Thymus (tissue), 11 donors: Measurements from ENCODE around the gene UBTD2. TPM values are rescaled to one million over a fixed set of nuclear protein-coding genes. Genes with fewer than 3 reads are reported as not detected.

Experiments
- DNase-seq, 9 donors: peaks; one replicate each; pipeline ENCODE4 v3.0.0-alpha.2; 2013; ENCODE audit warnings: low spot score in 9 of 9, low read depth in 6 of 9, missing footprints in 1 of 9
- H3K27ac ChIP-seq, 2 donors: one replicate each; pipeline ENCODE4 v1.5.1; 2013; ENCODE audit warnings: control low read depth in 1 of 2, low read depth in 1 of 2, low read length in 1 of 2, mild to moderate bottlenecking in 1 of 2, moderate library complexity in 1 of 2
- H3K27me3 ChIP-seq, 2 donors: one replicate each; pipeline ENCODE4 v1.5.1; 2013; ENCODE audit warnings: low read length in 1 of 2; ENCODE audit not compliant: control insufficient read depth in 2 of 2, insufficient read depth in 1 of 2
- H3K36me3 ChIP-seq, 2 donors: one replicate each; pipeline ENCODE4 v1.5.1; 2013; ENCODE audit warnings: low read length in 1 of 2, mild to moderate bottlenecking in 1 of 2, moderate library complexity in 1 of 2; ENCODE audit not compliant: control insufficient read depth in 2 of 2, insufficient read depth in 2 of 2
- H3K4me1 ChIP-seq, 2 donors: one replicate each; pipeline ENCODE4 v1.5.1; 2013; ENCODE audit warnings: low read length in 2 of 2; ENCODE audit not compliant: control insufficient read depth in 2 of 2, insufficient read depth in 2 of 2
- H3K4me3 ChIP-seq, 2 donors: one replicate each; pipeline ENCODE4 v1.5.1; 2013; ENCODE audit warnings: low read length in 2 of 2, control low read depth in 1 of 2, mild to moderate bottlenecking in 1 of 2
- H3K9me3 ChIP-seq, 2 donors: one replicate each; pipeline ENCODE4 v1.5.1; 2013; ENCODE audit warnings: low read length in 1 of 2, mild to moderate bottlenecking in 1 of 2; ENCODE audit not compliant: control insufficient read depth in 2 of 2, insufficient read depth in 1 of 2
- WGBS: extraction: QIAGEN DNeasy Blood & Tissue Kit; methylation state at CpG from one replicate; pipeline ENCODE4 v1.1.7; 2013; 5-methylcytosine and 5-hydroxymethylcytosine counted together
- polyA plus RNA-seq: library from polyadenylated mRNA; stranded (reverse); fragments of 200-250 nt; gene quantifications from one replicate; pipeline ENCODE4 v1.2.3, GENCODE V29; 2013
- total RNA-seq: library from RNA; stranded (reverse); fragments of 120-200 nt; gene quantifications from one replicate; pipeline ENCODE4 v1.2.4, GENCODE V29; 2013
- donor health status: healthy.

Gene UBTD2
- total and polyA plus RNA-seq, 2 donors = 13.2 to 17.8 TPM

- 72% methylated on average over 2 of the region's 2 CpGs for WGBS
- H3K27ac ChIP-seq = no peak overlapping the region
- no peaks in the 10 kb centered on the region for H3K9me3 ChIP-seq
- DNase-seq = no peak
- H3K36me3 ChIP-seq = no peaks in the 10 kb centered on the region
- no peaks in the 10 kb centered on the region for H3K27me3 ChIP-seq
- no peaks in the 10 kb centered on the region for H3K4me1 ChIP-seq
- H3K4me3 ChIP-seq = no peak overlapping the region
Observed at GRCh38 chr5:172245046-172245445, 38.5 kb downstream of the UBTD2 start.

DNA sequence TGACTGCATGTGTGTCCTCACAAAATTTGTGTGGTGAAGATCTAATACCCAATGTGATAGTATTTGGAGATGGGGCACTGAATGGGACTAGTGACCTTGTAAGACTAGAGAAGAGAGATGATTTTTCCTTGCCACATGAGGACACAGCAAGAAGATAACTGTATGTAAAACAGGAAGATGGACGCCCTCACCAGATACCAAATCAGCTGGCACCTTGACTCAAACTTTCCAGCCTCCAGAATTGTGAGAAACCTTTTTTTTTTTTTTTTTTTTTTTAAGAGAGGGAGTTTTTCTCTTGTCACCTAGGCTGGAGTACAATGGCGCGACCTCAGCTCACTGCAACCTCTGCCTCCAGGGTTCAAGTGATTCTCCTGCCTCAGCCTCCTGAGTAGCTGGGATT is 40.3 kb downstream of the UBTD2 start:
- DNase-seq = no peak
- H3K4me3 ChIP-seq = no peak overlapping the region
- no peaks in the 10 kb centered on the region for H3K9me3 ChIP-seq
- H3K27ac ChIP-seq = no peak overlapping the region
- WGBS = 97% methylated on average over 3 of the region's 3 CpGs
- H3K27me3 ChIP-seq = no peaks in the 10 kb centered on the region
- no peaks in the 10 kb centered on the region for H3K4me1 ChIP-seq
- no peaks in the 10 kb centered on the region for H3K36me3 ChIP-seq

DNA sequence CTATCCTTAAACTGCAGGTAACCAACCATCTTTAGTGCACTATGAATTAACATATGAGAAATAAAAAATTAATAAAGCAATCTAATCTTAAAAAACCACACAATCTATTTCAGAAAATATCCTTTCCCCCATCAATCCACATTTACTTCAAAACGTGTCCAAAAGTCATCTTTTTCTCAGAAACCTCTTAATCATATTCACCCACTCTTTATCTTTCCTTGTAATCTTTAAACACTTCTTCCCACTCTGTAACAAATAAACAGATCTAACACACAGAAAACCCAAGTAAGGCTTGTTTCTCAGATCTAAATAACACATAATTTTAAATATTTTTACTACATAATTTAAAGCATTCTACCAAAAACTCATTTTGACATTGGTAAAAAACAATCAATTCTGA is 45.2 kb downstream of the UBTD2 start:
- DNase-seq = no peak
- Histone ChIP-seq H3K36me3 (peaks cover 0 to 4% of the 10 kb centered on the region in 2 donors), H3K4me1 (no peaks in the 10 kb centered on the region), H3K27me3 (no peaks in the 10 kb centered on the region), H3K9me3 (no peaks in the 10 kb centered on the region), H3K27ac (no peak overlapping the region), H3K4me3 (no peak overlapping the region)
- 10% methylated on average over 1 of the region's 1 CpG for WGBS

DNA sequence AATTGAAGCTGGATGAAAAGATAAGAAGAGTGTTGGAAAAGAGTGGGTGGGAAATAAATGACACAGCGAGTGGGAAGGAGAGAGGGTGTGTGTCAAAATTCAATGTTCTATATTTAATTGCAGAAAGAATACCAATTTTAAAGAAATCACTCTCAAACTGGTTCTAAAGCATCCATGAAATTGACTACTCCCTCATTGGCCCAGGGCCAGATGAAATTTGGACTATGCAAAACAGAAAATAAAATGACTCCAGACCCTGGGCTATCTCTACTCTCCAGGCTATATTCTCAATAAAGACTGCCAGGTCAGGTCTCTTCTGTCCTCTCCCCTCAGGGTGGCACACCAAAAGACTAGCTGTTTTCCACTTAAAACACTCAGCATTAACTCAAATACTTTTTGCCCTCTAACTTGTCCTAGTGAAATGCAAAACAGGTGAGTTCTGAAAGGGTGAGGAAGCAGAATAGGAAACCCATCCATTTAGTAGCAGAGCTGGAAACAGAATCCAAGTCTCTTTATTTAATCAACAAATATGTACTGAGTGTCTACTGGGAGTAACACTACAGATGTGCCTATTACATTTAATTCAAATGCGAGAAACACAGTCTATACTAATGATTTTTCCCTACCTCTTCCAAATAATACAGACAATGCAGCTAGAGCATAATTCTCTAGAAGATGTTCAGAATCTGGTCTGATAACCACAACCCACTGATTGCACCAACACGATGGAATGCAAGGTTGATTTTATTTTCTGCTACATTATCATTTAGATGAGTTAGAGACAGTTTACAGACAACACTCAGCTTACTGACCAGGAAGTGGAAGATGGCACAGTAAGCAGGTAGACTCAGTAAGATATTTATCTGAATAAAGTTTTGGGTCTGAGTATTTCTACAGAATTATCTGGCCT is 47.5 kb downstream of the UBTD2 start:
- 93% methylated on average over 3 of the region's 3 CpGs for WGBS
- H3K9me3 ChIP-seq = no peaks in the 10 kb centered on the region
- H3K36me3 ChIP-seq = peaks cover 4 to 14% of the 10 kb centered on the region in 2 donors
- no peaks in the 10 kb centered on the region for H3K27me3 ChIP-seq
- H3K27ac ChIP-seq = no peak overlapping the region
- no peak overlapping the region for H3K4me3 ChIP-seq
- H3K4me1 ChIP-seq = no peaks in the 10 kb centered on the region
- DNase-seq = no peak

- H3K4me3 ChIP-seq = no peak overlapping the region
- no peaks in the 10 kb centered on the region for H3K9me3 ChIP-seq
- no peak for DNase-seq
- no peaks in the 10 kb centered on the region for H3K4me1 ChIP-seq
- H3K36me3 ChIP-seq = peaks cover 4 to 16% of the 10 kb centered on the region in 2 donors
- 66% methylated on average over 4 of the region's 4 CpGs for WGBS
- no peaks in the 10 kb centered on the region for H3K27me3 ChIP-seq
- H3K27ac ChIP-seq = no peak overlapping the region
Observed at GRCh38 chr5:172235132-172235780, 48.3 kb downstream of the UBTD2 start.

- H3K36me3 ChIP-seq = peaks cover 4 to 16% of the 10 kb centered on the region in 2 donors
- H3K27me3 ChIP-seq = no peaks in the 10 kb centered on the region
- DNase-seq = no peak
- H3K4me3 ChIP-seq = no peak overlapping the region
- WGBS = 97% methylated on average over 4 of the region's 4 CpGs
- no peaks in the 10 kb centered on the region for H3K9me3 ChIP-seq
- H3K4me1 ChIP-seq = no peaks in the 10 kb centered on the region
- H3K27ac ChIP-seq = no peak overlapping the region
Observed at GRCh38 chr5:172234031-172234430, 49.5 kb downstream of the UBTD2 start.

GRCh38 chr5:172229904-172230303 is 53.7 kb downstream of the UBTD2 start:
- 94% methylated on average over 1 of the region's 1 CpG for WGBS
- no peak for DNase-seq

GRCh38 chr5:172224996-172225395 is 58.6 kb downstream of the UBTD2 start:
- H3K36me3 ChIP-seq = peaks cover 3 to 5% of the 10 kb centered on the region in 2 donors
- H3K9me3 ChIP-seq = no peaks in the 10 kb centered on the region
- H3K4me3 ChIP-seq = no peak overlapping the region
- H3K27me3 ChIP-seq = no peaks in the 10 kb centered on the region
- no peak for DNase-seq
- 98% methylated on average over 1 of the region's 1 CpG for WGBS
- no peaks in the 10 kb centered on the region for H3K4me1 ChIP-seq
- no peak overlapping the region for H3K27ac ChIP-seq

More at GRCh38 chr5:172229904-172230303, 53.7 kb downstream of the UBTD2 start:
- H3K4me1 ChIP-seq = no peaks in the 10 kb centered on the region
- no peaks in the 10 kb centered on the region for H3K9me3 ChIP-seq
- no peaks in the 10 kb centered on the region for H3K27me3 ChIP-seq
- no peak overlapping the region for H3K27ac ChIP-seq
- peaks cover 4 to 21% of the 10 kb centered on the region in 2 donors for H3K36me3 ChIP-seq
- H3K4me3 ChIP-seq = no peak overlapping the region
